Cerebellar cortex (tissue), 1 donor: Measurements from ENCODE around the gene SECISBP2L.

Source experiments
- DNase-seq: peaks from one replicate; pipeline ENCODE4 v3.0.0-alpha.2; 2015; ENCODE audit warnings: low spot score

The SECISBP2L gene

GRCh38 chr15:49058559-49058958, 12.3 kb upstream of the SECISBP2L start:
- no peak for DNase-seq

GRCh38 chr15:49055630-49056029, 9.4 kb upstream of the SECISBP2L start:
- DNase-seq: no peak

DNA sequence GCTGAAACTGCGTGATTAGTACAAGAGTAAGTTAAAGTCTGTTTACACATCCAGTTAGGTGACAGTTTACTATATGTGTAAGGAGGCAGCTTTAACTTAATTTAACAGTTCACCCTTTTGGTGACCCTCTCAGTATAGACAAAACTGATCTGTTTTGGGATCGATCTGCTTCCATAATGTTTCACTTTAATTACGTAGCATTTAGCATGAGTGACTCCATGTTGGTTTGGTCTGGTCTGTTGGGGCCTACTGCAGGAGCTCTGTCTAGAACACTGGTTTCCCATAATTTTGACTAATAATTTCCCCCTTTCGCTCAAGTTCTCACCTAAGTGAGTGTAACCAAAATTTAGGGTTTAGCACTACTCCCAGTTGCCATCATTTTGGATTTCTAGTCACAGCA, 6.4 kb upstream of the SECISBP2L start:
- no peak for DNase-seq

GRCh38 chr15:49047456-49047855, 1.2 kb upstream of the SECISBP2L start:
- no peak for DNase-seq

GRCh38 chr15:49045751-49046219, 461 bp downstream of the SECISBP2L start:
- peak; percentile 40 for DNase-seq

- peak; percentile 8 for DNase-seq
Measured at GRCh38 chr15:49044766-49045606, 1.3 kb downstream of the SECISBP2L start.

DNA sequence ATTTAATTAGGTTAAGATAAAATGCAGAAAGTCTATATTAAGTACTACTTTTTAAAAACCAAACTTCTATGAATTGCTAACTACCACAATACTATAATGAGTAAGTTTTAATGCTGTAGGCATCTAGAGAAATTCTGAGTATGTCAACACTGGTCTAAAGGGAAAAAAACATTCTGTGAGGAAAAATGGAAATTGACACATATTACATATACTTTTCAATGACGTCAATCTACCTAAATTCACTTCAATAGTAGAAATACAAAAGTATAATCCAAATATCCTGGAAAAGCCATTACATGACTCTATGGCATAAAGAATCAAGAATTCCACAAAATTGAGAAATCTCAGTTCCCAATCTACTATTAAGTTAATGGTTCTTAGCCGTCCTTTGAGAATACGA, 2.2 kb downstream of the SECISBP2L start:
- DNase-seq: no peak

- no peak for DNase-seq
Measured at GRCh38 chr15:49042165-49042564, 4.1 kb downstream of the SECISBP2L start.

DNA sequence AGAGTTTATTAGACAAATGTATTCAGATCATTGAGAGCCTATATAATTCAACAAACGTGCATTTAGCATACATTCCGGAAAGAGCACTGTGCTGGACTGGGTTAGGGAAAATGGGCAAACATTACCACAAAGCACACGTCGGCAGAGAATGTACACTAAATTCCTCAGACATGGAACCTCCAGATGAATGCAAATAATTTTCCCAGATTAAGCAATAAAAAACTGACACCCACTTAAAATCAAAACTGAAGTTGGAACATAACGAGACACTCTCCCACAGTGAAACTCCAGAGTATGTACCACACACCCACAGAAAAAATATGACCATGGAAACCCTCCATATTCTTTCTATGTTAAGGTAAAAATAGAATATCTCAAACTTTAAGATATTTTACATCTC, 4.8 kb downstream of the SECISBP2L start:
- no peak for DNase-seq

- DNase-seq: no peak
Measured at GRCh38 chr15:49040151-49040550, 6.1 kb downstream of the SECISBP2L start.

GRCh38 chr15:49038382-49038781, 7.9 kb downstream of the SECISBP2L start:
- DNase-seq: no peak

DNA sequence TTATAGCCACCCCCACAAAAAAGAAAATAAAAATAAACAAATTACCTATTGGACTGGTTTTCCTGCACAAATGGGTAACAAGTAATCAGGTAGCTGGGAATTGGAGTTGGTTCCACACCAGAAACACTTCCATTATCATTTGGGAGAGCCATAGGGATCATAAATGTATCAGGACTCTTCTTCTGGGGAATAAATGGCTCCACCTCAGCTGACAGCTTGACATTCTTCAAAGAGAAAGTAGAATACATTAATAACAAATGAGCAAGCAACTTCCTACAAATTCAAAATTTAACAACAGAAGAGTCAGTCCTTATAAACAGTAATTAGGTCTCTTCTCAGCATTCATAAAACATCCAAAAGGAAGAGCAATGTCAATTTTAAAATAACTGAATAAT, 8.7 kb downstream of the SECISBP2L start:
- no peak for DNase-seq

DNA sequence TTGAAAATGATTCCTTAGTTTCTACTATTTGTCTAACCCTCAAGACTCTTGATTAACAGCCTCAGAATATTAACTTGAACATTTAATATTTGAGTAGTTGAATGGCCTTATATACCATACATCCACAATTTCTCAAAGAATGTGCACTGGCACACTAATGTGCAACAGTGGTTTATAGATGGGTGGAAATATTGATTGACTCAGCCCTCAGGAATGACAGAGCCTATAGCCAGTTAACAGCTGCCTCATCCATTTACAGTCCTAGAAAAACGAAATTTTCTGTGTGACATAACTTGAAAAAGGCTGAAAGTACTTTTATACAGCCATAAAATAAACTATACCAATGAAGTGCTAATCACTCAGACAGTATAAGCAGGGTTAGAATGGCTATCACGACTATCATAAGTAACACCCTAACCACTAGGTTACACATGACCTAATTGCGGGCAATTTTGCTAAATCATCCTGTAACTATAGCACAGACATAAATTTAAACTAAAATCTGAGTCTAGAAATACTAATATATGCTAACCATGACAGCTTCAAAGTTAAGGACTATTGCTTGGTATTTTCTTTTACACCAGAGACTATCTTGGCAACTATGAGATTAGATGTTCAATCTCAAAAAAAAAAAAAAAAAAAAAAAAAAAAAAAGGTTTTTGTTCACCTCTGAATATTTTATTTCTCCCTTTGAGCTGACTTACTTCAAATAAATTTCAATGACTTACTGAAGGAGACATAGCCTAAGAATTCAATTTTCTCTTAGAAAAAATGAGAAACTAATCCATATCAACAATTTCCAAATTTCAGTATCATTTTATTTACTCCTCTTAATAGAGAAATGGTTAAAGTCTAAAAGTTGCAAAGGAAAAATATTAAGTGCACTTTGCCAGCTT, 9.3 kb downstream of the SECISBP2L start:
- DNase-seq: no peak

DNA sequence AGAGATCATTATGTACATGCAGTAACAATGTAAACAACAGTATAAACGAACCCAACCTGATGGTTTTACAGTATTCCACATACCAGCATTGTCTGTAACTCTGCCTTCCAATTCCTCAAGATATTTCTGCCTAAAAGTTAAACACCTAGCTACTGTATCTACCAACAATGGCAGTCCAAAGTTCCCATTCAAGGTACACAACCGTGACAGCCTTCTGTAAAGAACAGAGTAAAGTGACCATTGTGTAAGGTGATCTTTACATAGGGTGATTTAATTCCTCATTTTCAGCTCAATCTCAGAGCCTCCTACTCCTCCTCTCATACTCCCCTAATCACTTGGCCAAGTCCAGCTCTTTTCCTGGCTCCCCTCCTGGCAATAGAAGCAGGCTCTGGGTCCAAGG, 10.4 kb downstream of the SECISBP2L start:
- no peak for DNase-seq

DNA sequence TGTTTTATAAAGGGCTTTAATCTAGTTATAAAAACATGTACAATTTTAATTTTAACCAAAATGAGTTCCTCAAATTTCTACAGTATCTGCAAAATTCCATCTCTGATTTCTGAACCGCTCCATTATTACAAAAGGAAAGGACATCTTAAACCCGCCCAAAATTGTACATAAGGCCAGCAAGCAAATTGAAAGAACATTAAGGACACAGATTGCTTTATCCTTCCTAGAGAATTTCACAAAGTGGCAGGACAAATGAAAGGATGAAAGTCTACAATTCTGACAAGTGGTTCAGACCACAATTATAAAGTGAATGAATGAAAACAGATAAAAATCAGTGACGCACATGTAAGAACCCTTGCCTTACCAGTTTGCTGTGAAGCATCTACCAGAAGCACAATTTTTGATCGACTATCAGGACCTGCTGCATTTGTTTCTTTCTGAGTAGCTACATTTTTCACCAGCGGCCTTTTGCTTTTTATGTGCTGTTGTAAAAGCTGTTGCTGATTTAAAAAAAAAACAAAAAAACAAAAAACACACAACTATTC, 13.6 kb downstream of the SECISBP2L start:
- DNase-seq: no peak

DNA sequence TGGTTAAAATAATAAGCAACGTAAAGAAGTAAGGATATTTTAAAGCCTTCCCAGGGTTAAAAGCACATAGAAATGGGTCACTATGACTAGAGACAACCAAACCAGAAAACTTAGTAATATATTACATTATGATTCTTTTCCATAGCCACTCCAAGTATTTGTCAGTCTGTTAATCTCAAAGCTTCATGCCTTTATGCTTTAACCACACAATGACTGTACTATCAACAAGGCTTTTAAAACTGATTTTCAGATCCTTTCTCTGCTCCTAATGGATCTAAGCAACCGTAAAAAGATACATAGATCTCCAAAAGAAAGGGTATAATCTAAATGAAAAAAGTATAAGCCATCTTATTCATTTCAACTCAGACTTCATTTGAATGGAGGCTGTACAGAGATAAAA, 14.4 kb downstream of the SECISBP2L start:
- DNase-seq: no peak

DNA sequence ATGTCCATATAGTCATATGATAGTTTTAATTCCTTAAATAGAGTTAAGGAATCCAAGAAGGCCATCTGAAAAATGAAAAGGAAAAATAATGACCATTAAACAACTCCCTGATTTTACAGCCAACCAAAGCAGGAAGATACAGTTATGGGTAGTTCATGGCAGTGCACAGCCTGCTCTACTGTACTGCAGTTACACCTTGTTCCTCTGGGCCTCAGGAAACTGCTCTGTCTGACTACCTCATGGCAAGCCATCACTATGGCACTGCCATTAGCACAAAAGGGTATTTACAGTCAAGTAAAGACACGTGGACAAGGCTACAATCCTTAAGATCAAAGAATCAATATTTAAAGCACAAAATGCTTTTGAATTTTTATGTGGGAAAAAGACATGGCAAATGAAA, 19.5 kb downstream of the SECISBP2L start:
- DNase-seq: no peak

DNA sequence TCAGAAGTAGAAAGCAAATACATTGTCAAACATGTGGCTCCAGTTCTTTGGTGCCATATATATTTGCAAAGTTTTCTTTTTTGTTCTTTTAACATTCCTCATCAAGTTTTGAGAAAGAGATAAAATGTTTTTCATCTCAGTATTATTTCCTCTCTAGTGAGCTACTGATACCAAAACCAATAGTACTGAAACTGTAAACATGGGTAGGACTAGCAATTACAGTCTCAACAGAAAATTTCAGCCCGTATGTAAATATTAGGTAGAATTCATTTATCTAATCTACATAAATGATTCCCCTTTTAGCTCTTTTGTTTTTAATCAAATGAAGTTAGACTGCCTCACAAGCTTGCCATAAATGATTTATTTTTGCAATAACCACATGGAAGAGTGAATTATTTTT, 21.4 kb downstream of the SECISBP2L start:
- no peak for DNase-seq

GRCh38 chr15:49023354-49023753, 22.9 kb downstream of the SECISBP2L start:
- DNase-seq: no peak

DNA sequence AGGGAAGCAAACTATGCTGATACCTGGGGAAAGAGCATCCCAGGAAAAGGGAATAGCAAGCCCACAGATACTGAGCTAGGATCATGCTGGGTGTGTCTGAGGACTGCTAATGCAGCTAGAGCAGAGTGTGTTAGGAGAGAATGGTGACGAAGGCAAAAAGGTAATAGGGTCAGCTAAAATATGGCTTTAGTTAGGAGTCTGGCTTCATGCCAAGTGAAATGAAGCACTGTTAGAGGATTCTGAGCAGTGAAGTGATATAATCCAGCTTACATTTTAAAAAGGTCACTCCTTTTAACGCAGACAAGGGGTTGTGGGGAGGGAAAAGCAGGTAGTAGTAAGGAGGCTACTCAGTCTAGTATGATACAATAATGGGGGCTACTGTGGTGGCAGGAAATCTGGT, 30.4 kb downstream of the SECISBP2L start:
- DNase-seq: no peak

- DNase-seq: no peak
Measured at GRCh38 chr15:48999314-48999713, 46.9 kb downstream of the SECISBP2L start.

DNA sequence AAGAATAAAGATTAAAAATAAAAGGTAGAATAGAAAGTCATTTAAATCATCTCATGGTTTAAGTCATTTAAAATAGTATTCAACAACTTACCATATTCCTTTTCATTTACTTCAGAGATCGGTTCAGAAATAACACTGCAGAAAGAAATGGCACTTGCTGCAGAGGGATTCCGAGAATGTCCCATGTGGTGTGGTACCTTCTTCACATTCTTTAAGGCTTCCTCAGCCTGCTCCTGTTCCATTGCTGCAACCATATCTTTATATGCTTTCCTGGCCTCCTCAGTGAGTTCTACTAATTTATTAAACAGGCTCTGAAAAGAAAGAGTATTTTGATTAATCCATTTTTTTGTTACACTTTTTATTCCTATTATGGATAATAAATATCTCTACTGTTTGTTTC, 50.0 kb downstream of the SECISBP2L start:
- DNase-seq: no peak

DNA sequence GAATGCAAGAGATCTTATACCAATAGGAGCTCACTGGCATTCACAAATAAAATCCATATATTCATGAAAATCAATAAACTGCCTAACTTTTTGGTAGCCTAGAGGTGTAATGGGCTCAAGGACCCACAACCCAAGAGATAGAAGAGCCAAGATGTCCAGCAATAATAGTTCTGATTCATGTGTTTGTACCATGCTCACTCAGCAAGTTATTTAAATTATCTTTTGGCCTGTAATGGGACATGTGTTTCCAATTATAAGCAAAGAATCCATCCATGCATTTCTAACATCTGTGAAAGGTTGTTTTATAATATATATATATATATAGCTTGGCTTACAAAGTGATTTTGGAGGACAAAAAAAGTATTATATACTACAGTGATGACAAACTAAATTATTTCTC, 52.9 kb downstream of the SECISBP2L start:
- DNase-seq: no peak
